Activated naive CD4-positive, alpha-beta T cell treated with anti-CD3 and anti-CD28 coated beads for 36 hours (primary cell): Measurements from ENCODE around the gene GINS2. TPM values are rescaled to one million over a fixed set of nuclear protein-coding genes. Genes with fewer than 3 reads are reported as not detected.
A peak's percentile ranks its signal among the peaks of the same experiment; 100 is the strongest.

ENCODE experiments used
- CTCF ChIA-PET: fragments of 350-600 bp; sonication (Branson Sonifier 250); formaldehyde crosslinking; loops from one replicate; lab custom pipeline; 2021; ENCODE audit warnings: antibody characterized with exemption; lab: Charles Lee
- DNase-seq: peaks from one replicate; pipeline ENCODE4 v3.0.0-alpha.2; 2020
- H3K27ac Mint-ChIP-seq: one replicate; pipeline ENCODE4 v1.8.0; 2021; ENCODE audit warnings: mild to moderate bottlenecking, mixed read lengths
- H3K27me3 Mint-ChIP-seq: one replicate; pipeline ENCODE4 v1.8.0; 2021; ENCODE audit warnings: low read depth, mixed read lengths
- H3K36me3 Mint-ChIP-seq: one replicate; pipeline ENCODE4 v1.8.0; 2021; ENCODE audit warnings: low read depth, mixed read lengths
- H3K4me1 Mint-ChIP-seq: one replicate; pipeline ENCODE4 v1.8.0; 2021; ENCODE audit warnings: low read depth, mixed read lengths
- H3K4me3 Mint-ChIP-seq: one replicate; pipeline ENCODE4 v1.8.0; 2021; ENCODE audit warnings: mild to moderate bottlenecking, moderate library complexity, mixed read lengths
- H3K9me3 Mint-ChIP-seq: one replicate; pipeline ENCODE4 v1.8.0; 2021; ENCODE audit warnings: mixed read lengths
- intact Hi-C: fragments of 100-400 bp; cut with micrococcal nuclease; formaldehyde crosslinking; loops from one replicate; pipeline ENCODE4 v1.15.1; 2023
- total RNA-seq, 2 experiments: library from RNA; stranded (reverse); gene quantifications; one replicate each; pipeline ENCODE4 v1.2.3, GENCODE V29; 2021

GINS2 gene
- total RNA-seq, 2 experiments from 2014 or later: 60.7 to 66.6 TPM

GRCh38 chr16:85724936-85725335 is 36.2 kb upstream of the GINS2 start:
- CTCF ChIA-PET: no interaction called here
- no peaks in the 10 kb centered on the region for H3K27me3 Mint-ChIP-seq
- intact Hi-C loops: no loop called here
- no peaks in the 10 kb centered on the region for H3K4me1 Mint-ChIP-seq
- no peaks in the 10 kb centered on the region for H3K36me3 Mint-ChIP-seq
- DNase-seq: no peak
- no peaks in the 10 kb centered on the region for H3K9me3 Mint-ChIP-seq
- no peak overlapping the region for H3K4me3 Mint-ChIP-seq
- no peak overlapping the region for H3K27ac Mint-ChIP-seq

DNA sequence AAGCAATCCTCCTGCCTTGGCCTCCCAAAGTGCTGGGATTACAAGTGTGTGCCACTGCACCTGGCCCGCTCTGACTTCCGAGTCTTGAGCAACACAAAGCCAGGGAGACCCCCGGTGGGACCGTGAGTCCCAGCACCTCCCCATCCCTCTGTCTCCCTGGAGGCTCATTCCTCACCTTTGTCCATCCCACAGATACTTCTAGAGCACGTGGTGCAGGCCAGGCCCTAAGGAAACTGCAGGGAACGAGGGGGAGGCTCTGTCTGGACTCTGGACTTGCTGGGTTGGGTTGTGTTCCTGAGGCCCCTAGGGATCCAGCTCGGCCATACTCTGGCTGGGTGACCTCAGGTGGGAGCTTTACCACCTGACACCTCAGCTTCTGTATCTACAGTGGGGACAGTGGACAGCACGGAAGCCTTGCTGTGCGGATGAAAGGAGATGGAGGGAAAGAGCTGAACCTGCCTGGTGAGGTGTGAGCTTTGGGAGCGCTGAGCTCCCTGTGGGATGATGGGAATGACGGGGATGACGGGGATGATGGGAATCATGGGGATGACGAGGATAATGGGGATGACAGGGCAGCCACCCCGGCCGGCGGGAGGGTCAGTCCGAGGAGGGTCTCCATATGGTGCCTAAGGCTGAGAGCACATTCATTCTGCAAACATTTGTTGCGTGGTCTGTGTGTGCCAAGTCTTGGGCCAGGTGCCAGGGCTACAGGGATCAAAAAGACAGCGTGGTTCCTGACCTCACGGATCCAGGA is 35.5 kb upstream of the GINS2 start:
- Mint-ChIP-seq H3K4me1 (no peaks in the 10 kb centered on the region), H3K27ac (no peak overlapping the region), H3K36me3 (no peaks in the 10 kb centered on the region), H3K27me3 (no peaks in the 10 kb centered on the region), H3K9me3 (no peaks in the 10 kb centered on the region), H3K4me3 (no peak overlapping the region)
- no peak for DNase-seq
- intact Hi-C loops: no loop called here
- CTCF ChIA-PET: no interaction called here

DNA sequence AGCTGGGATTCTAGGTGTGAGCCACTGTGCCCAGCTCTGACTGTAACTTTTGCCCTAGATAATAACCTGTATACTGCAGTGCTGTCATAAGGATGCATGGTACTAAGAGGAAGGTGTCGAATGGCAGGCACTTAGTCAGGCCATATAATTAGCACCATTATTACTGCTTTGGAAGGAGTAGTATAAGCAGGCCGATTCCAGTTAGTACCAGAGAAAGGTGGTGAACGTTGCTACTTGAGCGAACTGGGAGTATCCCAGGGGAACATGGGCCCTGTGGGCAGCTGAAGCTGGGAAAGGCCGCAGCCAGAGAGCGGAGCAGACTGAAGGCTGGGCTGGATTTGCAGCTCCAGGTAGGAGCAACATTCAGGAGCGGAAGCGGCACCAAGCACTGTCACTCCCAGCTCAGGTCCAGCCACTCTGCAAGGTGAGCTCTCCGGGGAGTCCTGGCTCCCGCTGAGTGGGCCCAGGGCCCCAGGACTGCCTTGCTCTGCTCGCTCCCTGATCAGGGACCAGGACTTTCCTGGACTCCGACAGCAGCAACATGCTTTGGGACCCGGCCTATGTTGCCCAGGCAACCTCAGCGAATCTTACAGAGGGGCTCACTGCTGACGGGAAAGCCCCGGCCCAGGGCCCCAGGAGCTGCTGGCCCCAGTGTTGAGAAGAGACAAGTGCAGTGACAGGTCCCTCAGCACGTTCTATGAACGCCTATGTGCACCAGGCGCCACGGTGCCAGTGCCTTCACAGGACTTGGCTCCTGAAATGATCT is 33.6 kb upstream of the GINS2 start:
- CTCF ChIA-PET: interaction anchor here (0.6 to 1.6 kb wide), 2 partner anchors 63 to 106 kb away, joined by 4 read pairs; no protein-coding TSS in a partner anchor
- intact Hi-C loops: no loop called here
- peaks cover 5% of the 10 kb centered on the region for H3K27me3 Mint-ChIP-seq
- no peak overlapping the region for H3K27ac Mint-ChIP-seq
- H3K36me3 Mint-ChIP-seq: no peaks in the 10 kb centered on the region
- H3K9me3 Mint-ChIP-seq: no peaks in the 10 kb centered on the region
- H3K4me3 Mint-ChIP-seq: no peak overlapping the region
- H3K4me1 Mint-ChIP-seq: peaks cover 4% of the 10 kb centered on the region
- no peak for DNase-seq

GRCh38 chr16:85720302-85720637 is 31.5 kb upstream of the GINS2 start:
- no peaks in the 10 kb centered on the region for H3K36me3 Mint-ChIP-seq
- H3K27ac Mint-ChIP-seq: no peak overlapping the region
- peaks cover 5% of the 10 kb centered on the region for H3K27me3 Mint-ChIP-seq
- H3K4me1 Mint-ChIP-seq: peaks cover 11% of the 10 kb centered on the region
- H3K4me3 Mint-ChIP-seq: no peak overlapping the region
- no peaks in the 10 kb centered on the region for H3K9me3 Mint-ChIP-seq
- DNase-seq: no peak
- CTCF ChIA-PET: interaction anchor here (0.6 to 2.0 kb wide), 4 partner anchors 13 to 584 kb away, joined by 3 to 9 read pairs (median 4); no protein-coding TSS in a partner anchor
- intact Hi-C loops: no loop called here

DNA sequence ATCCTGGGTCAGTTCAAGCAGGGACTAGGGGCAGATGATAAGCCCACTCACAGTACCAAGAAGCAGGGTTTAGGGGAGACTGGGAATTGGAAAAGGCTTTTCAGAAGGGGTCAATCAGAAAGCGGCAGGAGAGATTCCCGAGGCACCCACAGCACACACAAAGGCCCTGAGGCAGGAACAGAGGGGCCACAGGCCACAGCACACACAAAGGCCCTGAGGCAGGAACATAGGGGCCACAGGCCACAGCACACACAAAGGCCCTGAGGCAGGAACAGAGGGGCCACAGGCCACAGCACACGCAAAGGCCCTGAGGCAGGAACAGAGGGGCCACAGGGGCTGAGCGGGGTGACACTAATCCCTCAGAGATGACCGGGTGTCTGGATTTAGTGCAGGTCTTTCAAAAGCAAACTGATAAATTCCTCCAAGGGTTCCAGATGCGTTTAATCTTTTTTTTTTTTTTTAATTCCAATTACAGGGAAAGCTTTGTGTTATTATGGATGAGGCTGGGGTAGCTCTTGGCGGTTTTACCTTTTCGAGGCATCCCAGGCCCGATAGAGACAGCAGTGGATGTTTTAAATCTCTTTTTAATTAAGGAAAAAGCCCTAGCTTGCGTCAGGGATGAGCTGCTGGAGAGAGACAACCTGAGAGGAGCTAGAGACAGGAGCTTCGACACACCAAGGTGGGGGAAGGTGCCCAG is 31.0 kb upstream of the GINS2 start:
- peaks cover 11% of the 10 kb centered on the region for H3K4me1 Mint-ChIP-seq
- H3K9me3 Mint-ChIP-seq: no peaks in the 10 kb centered on the region
- no peak for DNase-seq
- CTCF ChIA-PET: interaction anchor here (0.6 to 2.0 kb wide), 6 partner anchors 12 to 583 kb away, joined by 3 to 9 read pairs (median 4); no protein-coding TSS in a partner anchor
- peaks cover 5% of the 10 kb centered on the region for H3K27me3 Mint-ChIP-seq
- no peak overlapping the region for H3K27ac Mint-ChIP-seq
- no peak overlapping the region for H3K4me3 Mint-ChIP-seq
- H3K36me3 Mint-ChIP-seq: no peaks in the 10 kb centered on the region
- intact Hi-C loops: loop anchor here (2.0 to 10.0 kb wide), 3 partner anchors 42 to 325 kb away; no protein-coding TSS in a partner anchor

- H3K4me1 Mint-ChIP-seq: peaks cover 11% of the 10 kb centered on the region
- CTCF ChIA-PET: interaction anchor here (0.6 to 2.0 kb wide), 8 partner anchors 17 to 267 kb away, joined by 3 to 9 read pairs (median 4); no protein-coding TSS in a partner anchor
- intact Hi-C loops: loop anchor here (1.0 to 10.0 kb wide), 4 partner anchors 41 to 324 kb away; no protein-coding TSS in a partner anchor
- H3K9me3 Mint-ChIP-seq: no peaks in the 10 kb centered on the region
- no peaks in the 10 kb centered on the region for H3K36me3 Mint-ChIP-seq
- DNase-seq: no peak
- no peak overlapping the region for H3K27ac Mint-ChIP-seq
- H3K4me3 Mint-ChIP-seq: no peak overlapping the region
- peaks cover 5% of the 10 kb centered on the region for H3K27me3 Mint-ChIP-seq
Measured at GRCh38 chr16:85718682-85719081, 29.9 kb upstream of the GINS2 start.

DNA sequence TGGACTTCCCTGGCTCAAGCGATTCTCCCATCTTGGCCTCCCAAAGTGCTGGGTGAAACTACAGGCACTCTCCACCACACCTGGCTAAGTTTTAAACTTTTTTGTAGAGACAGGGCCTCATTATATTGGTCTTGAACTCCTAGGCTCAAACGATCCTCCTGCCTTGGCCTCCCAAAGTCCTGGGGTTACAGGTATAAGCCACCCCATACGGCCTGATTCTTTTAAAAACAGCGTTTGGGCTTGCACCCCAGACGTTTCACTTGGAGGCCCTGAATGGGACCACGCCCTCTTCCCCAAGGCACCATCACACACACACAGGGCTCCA is 29.4 kb upstream of the GINS2 start:
- Mint-ChIP-seq H3K9me3 (no peaks in the 10 kb centered on the region), H3K4me3 (no peak overlapping the region), H3K36me3 (no peaks in the 10 kb centered on the region), H3K4me1 (peaks cover 11% of the 10 kb centered on the region), H3K27me3 (peaks cover 5% of the 10 kb centered on the region), H3K27ac (no peak overlapping the region)
- CTCF ChIA-PET: interaction anchor here (1.1 to 3.2 kb wide), 4 partner anchors 28 to 298 kb away, joined by 3 to 34 read pairs (median 4); no protein-coding TSS in a partner anchor
- intact Hi-C loops: loop anchor here (1.0 to 10.0 kb wide), 4 partner anchors 41 to 323 kb away; no protein-coding TSS in a partner anchor
- no peak for DNase-seq

- Mint-ChIP-seq H3K27me3 (peaks cover 5% of the 10 kb centered on the region), H3K36me3 (no peaks in the 10 kb centered on the region), H3K4me3 (no peak overlapping the region), H3K4me1 (peaks cover 11% of the 10 kb centered on the region), H3K27ac (no peak overlapping the region), H3K9me3 (peaks cover 2% of the 10 kb centered on the region)
- peak; percentile 79 for DNase-seq
- CTCF ChIA-PET: interaction anchor here (0.6 to 3.2 kb wide), 12 partner anchors 8 to 297 kb away, joined by 3 to 34 read pairs (median 4); no protein-coding TSS in a partner anchor
- intact Hi-C loops: loop anchor here (1.0 to 10.0 kb wide), 4 partner anchors 40 to 323 kb away; no protein-coding TSS in a partner anchor
Measured at GRCh38 chr16:85717393-85718152, 28.8 kb upstream of the GINS2 start.

DNA sequence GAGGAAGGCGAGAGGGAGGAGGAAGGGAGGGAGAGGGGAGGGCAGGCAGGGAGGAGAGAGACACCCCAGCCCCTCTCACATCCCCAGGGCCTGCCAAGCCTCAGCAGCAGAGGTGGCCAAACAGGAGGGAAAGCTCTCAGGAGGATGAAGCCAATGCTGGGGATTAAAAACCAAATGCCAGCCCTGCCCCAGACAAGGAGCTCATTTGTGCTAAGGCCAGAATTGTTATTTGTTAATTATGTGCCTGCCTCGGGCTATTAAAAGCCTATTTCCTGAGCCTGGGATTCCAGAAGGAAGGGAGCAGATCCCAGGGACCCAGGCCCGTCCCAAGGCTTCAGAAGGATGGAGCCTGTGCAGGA is 27.9 kb upstream of the GINS2 start:
- H3K4me1 Mint-ChIP-seq: peaks cover 11% of the 10 kb centered on the region
- intact Hi-C loops: loop anchor here (1.0 to 10.0 kb wide), 3 partner anchors 39 to 322 kb away; no protein-coding TSS in a partner anchor
- CTCF ChIA-PET: interaction anchor here (0.6 to 3.2 kb wide), 8 partner anchors 13 to 576 kb away, joined by 3 to 34 read pairs (median 5); no protein-coding TSS in a partner anchor
- peaks cover 7% of the 10 kb centered on the region for H3K9me3 Mint-ChIP-seq
- peaks cover 5% of the 10 kb centered on the region for H3K27me3 Mint-ChIP-seq
- no peaks in the 10 kb centered on the region for H3K36me3 Mint-ChIP-seq
- no peak overlapping the region for H3K4me3 Mint-ChIP-seq
- no peak overlapping the region for H3K27ac Mint-ChIP-seq
- no peak for DNase-seq

DNA sequence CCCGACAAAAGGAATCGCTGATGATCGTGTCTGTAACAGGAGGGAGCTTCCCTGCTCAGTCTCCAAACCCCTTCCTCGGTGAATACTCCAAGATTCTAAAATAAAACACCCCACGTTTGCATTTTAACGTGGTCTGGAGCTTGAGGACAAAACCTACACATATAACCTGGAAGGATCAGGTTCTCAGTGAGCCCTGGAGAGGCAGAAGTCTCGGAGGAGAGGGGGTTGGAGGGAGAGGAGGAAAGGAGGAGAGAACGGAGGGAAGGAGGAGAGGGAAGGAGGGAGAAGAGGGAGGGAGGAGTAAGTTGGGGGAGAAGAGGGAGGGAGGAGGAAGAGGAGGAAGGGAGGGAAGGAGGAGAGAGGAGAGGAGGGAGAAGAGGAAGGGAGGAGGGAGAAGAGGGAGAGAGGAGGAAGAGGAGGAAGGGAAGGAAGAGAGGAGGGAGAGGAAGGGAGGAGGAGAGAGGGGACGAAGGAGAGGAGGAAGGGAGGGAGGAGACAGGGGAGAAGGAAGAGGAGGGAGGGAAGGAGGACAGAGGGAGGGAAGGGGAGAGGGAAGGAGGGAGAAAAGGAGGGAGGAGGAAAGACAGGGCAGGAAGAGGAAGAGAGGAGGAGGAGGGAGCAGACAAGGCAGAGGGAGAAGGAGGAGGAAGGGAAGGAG is 27.4 kb upstream of the GINS2 start:
- DNase-seq: no peak
- Mint-ChIP-seq H3K27me3 (peaks cover 5% of the 10 kb centered on the region), H3K4me3 (no peak overlapping the region), H3K9me3 (peaks cover 7% of the 10 kb centered on the region), H3K36me3 (no peaks in the 10 kb centered on the region), H3K4me1 (peaks cover 11% of the 10 kb centered on the region), H3K27ac (no peak overlapping the region)
- intact Hi-C loops: loop anchor here (1.0 to 10.0 kb wide), 3 partner anchors 39 to 321 kb away; no protein-coding TSS in a partner anchor
- CTCF ChIA-PET: interaction anchor here (0.6 to 3.2 kb wide), 11 partner anchors 10 to 576 kb away, joined by 3 to 34 read pairs (median 5); no protein-coding TSS in a partner anchor
